HG03066 (cell line): ENCODE measurements around the gene GIT1.
A peak's percentile ranks its signal among the peaks of the same experiment; 100 is the strongest.

Experiments
- ATAC-seq: cut with Tn5 transposase; IDR thresholded peaks from one replicate; pipeline ENCODE4 v1.9.1; 2021; ENCODE audit warnings: low read depth; ENCODE audit not compliant: unreplicated experiment

GIT1 gene

GRCh38 chr17:29581583-29582253 is 7.7 kb downstream of the GIT1 start:
- no peak for ATAC-seq

- ATAC-seq, result peak; percentile 59
Observed at GRCh38 chr17:29579866-29580771, 9.3 kb downstream of the GIT1 start.

GRCh38 chr17:29578626-29579485 is 10.6 kb downstream of the GIT1 start:
- no peak for ATAC-seq

GRCh38 chr17:29577385-29578211 is 11.8 kb downstream of the GIT1 start:
- no peak for ATAC-seq

- ATAC-seq, result no peak
Observed at GRCh38 chr17:29577001-29577370, 12.5 kb downstream of the GIT1 start.

GRCh38 chr17:29576214-29577000 is 13.0 kb downstream of the GIT1 start:
- no peak for ATAC-seq

- no peak for ATAC-seq
Observed at GRCh38 chr17:29575511-29576213, 13.8 kb downstream of the GIT1 start.

- ATAC-seq, result no peak
Observed at GRCh38 chr17:29574732-29575510, 14.5 kb downstream of the GIT1 start.

- ATAC-seq, result no peak
Observed at GRCh38 chr17:29573871-29574731, 15.3 kb downstream of the GIT1 start.

GRCh38 chr17:29573558-29573869 is 15.9 kb downstream of the GIT1 start:
- ATAC-seq, result no peak

- ATAC-seq, result no peak
Observed at GRCh38 chr17:29572691-29573557, 16.5 kb downstream of the GIT1 start.

- no peak for ATAC-seq
Observed at GRCh38 chr17:29571883-29572681, 17.4 kb downstream of the GIT1 start.

GRCh38 chr17:29571486-29571882 is 18.0 kb downstream of the GIT1 start:
- ATAC-seq, result no peak

GRCh38 chr17:29570521-29570920 is 18.9 kb downstream of the GIT1 start:
- no peak for ATAC-seq

GRCh38 chr17:29569245-29569950 is 20.1 kb downstream of the GIT1 start:
- ATAC-seq, result no peak
